Esophagus squamous epithelium (tissue), 4 donors: ENCODE data around the gene ABCG4.

Experiments used
- POLR2A ChIP-seq, 4 donors: fragments of 450-650 bp; IDR thresholded peaks; one replicate each; pipeline ENCODE4 v1.6.1; 2017; ENCODE audit warnings: antibody characterized with exemption in 4 of 4, mild to moderate bottlenecking in 4 of 4, moderate library complexity in 3 of 4
- TF ChIP-seq, protein P1 (sequence below), 6 experiments: fragments of 450-650 bp in 4 of 6; fragments of 200-600 bp in 2 of 6; sonication (generic) in 2 of 6; IDR thresholded peaks; one replicate each; pipeline ENCODE4 v1.5.1; 2016 to 2019; ENCODE audit warnings: antibody characterized with exemption in 6 of 6, mild to moderate bottlenecking in 4 of 6, moderate library complexity in 4 of 6

DNA sequence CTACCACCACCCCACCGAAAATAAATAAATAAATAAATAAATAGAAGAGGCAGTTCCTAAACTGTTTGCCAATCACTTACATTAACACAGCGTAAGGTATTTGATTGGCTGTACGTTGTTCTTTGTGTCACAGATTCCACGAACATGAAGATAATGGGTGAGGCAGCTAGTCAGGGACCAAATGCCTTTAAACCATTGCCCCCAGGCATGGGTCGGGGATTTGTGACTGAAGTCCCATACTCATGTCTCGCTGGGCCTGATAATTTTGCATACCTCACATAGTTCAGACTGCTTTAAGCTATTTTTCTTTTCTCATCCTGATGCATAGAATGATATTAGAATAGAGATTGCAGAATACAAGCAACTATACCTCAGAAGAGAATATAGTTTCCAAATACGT is 53.7 kb downstream of the ABCG4 start:
- no peak for TF ChIP-seq POLR2A (IDR thresholded peaks at IDR 0.05)
- TF ChIP-seq, protein P1, sequence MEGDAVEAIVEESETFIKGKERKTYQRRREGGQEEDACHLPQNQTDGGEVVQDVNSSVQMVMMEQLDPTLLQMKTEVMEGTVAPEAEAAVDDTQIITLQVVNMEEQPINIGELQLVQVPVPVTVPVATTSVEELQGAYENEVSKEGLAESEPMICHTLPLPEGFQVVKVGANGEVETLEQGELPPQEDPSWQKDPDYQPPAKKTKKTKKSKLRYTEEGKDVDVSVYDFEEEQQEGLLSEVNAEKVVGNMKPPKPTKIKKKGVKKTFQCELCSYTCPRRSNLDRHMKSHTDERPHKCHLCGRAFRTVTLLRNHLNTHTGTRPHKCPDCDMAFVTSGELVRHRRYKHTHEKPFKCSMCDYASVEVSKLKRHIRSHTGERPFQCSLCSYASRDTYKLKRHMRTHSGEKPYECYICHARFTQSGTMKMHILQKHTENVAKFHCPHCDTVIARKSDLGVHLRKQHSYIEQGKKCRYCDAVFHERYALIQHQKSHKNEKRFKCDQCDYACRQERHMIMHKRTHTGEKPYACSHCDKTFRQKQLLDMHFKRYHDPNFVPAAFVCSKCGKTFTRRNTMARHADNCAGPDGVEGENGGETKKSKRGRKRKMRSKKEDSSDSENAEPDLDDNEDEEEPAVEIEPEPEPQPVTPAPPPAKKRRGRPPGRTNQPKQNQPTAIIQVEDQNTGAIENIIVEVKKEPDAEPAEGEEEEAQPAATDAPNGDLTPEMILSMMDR (IDR thresholded peaks at IDR 0.05), result no peak
